KG1 (cell line): ENCODE data around the gene PHLDA3.

ENCODE experiments used
- DNase-seq: peaks from one replicate; lab custom pipeline; 2025; lab: John Stamatoyannopoulos, UW

The PHLDA3 gene

GRCh38 chr1:201429736-201430501, 39.1 kb downstream of the PHLDA3 start:
- no peak for DNase-seq

- DNase-seq, result no peak
Measured at GRCh38 chr1:201427963-201428362, 41.0 kb downstream of the PHLDA3 start.

- no peak for DNase-seq
Measured at GRCh38 chr1:201426479-201427310, 42.3 kb downstream of the PHLDA3 start.

DNA sequence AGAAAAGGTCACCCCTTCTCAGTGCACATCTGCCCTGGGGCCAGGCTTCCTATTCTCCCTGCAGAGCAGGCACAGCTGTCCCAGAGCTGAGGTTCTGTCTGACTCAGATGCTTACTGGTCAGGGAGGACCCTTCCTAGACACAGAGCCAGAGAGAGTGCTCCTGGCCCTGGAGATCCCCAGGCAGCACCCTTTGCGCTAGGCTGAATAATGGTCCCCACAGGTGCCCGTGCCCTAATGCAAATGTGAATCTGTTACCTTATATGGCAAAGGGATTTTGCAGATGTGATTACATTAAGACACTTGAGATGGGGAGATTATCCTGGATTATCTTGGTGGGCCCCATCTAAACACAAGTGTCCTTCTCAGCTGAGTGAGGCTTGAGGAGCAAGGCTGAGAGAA, 44.8 kb downstream of the PHLDA3 start:
- DNase-seq, result no peak

GRCh38 chr1:201423655-201424054, 45.3 kb downstream of the PHLDA3 start:
- no peak for DNase-seq

DNA sequence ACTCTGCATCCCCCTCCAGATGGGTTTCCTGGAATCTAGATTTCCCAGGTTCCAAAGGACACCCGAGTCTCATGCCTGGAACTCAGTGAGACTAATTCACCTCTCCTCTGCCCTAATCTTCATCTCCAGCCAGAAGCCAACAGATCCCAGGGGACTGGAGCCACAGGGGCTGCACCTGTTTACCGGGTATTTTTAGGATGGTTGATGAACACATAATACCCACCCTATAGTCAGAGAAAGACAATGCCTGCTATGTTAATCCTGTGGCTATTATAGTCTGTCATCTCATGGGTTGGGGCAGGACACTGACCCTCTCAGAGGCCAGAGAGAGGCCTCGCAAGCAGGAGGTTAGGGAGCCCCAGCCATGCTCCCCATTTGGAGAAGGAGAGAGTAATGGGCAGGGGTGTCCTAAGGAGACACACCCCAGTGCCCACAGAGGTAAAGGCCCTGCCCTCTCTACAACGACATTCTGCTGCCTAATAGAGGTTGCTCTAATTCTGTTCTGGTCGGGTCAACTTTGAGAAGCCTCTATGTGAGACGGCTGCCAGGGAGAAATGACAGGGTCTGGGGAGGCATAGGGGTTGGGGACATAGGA, 46.5 kb downstream of the PHLDA3 start:
- DNase-seq, result no peak

DNA sequence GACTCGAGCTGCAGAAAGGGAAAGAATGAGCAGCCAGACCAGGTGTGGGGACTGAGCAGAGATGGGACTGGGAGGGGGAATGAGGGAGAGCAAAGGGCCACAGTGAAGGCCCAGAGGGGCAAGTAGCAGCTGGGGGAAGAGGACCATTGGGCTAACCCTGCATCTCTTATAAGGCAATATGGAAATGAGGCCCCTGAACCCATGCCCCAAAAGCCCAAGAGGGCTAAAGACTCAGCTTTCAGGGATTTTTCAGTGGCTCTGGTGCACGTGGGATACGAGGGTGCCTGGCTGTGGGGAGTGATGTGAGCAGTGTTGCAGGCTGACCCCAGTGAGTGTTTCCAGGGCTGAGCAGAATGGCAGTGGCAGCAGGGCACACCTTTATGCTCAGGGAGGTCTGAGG, 47.0 kb downstream of the PHLDA3 start:
- DNase-seq, result no peak

DNA sequence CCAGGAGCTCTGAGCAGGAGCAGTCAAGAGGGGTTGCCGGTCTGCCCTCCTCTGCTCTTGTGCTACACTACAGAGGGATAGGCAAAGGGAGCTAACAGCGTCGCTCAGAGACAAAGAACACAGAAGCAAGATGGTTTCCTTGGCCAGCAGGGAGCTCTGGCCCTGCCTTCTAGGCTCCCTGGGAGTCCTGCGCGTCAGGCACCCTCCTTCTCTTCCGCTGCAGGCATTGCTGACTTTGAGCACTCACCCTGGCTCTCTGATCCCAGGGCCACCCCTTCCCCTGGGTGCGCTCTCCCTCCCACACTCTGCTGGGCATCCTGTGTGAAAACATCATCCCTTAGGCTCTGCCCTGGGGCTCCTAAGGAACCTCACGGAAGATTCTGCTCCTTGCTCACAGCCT, 47.9 kb downstream of the PHLDA3 start:
- no peak for DNase-seq

GRCh38 chr1:201420608-201421002, 48.4 kb downstream of the PHLDA3 start:
- DNase-seq, result no peak

- no peak for DNase-seq
Measured at GRCh38 chr1:201419746-201420607, 49.0 kb downstream of the PHLDA3 start.

- no peak for DNase-seq
Measured at GRCh38 chr1:201419256-201419655, 49.7 kb downstream of the PHLDA3 start.

DNA sequence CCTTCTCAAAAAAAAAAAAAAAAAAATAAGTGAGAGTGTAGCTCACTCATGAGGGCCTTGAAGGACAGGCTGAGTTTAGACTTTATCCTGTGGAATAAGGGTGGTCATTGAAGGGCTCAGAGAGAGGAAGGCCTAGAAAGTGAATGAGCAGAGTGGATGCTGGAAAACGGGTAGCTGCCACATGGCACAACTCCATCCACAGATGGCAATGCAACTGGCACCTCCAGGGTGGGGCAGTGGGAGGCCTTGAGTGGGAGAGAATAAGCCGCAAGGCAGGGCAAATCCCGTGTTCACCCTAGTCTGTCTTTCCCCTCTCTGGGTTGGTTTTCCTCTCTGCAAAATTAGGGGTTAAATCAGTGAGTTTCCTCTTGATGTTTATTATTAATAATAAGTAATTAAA, 50.5 kb downstream of the PHLDA3 start:
- DNase-seq, result no peak
